ENCODE data around the gene UBQLN1.

- TF ChIP-seq CTCF (conservative IDR thresholded peaks at IDR 0.05 in 1 of 2, IDR thresholded peaks at IDR 0.05 in 1 of 2; ENCODE audit: extremely low read depth in 1 of 2, insufficient read depth in 1 of 2, low read depth in 1 of 2, low read length in 2 of 2), result no peak
- TF ChIP-seq EZH2 (IDR thresholded peaks at IDR 0.05; ENCODE audit: borderline replicate concordance, low read length), result no peak
These were observed 76.8 kb downstream of the UBQLN1 start for GRCh38 chr9:83630938-83631457.
